Measurements from ENCODE around the gene MED31. TPM values are rescaled to one million over a fixed set of nuclear protein-coding genes. Genes with fewer than 3 reads are reported as not detected.

Gene MED31
- total and polyA plus RNA-seq, 2 of the 13 experiments (the other 11 are each of a cell fraction or from before 2014, with no cell fraction given) = 19.0 to 20.9 TPM

DNA sequence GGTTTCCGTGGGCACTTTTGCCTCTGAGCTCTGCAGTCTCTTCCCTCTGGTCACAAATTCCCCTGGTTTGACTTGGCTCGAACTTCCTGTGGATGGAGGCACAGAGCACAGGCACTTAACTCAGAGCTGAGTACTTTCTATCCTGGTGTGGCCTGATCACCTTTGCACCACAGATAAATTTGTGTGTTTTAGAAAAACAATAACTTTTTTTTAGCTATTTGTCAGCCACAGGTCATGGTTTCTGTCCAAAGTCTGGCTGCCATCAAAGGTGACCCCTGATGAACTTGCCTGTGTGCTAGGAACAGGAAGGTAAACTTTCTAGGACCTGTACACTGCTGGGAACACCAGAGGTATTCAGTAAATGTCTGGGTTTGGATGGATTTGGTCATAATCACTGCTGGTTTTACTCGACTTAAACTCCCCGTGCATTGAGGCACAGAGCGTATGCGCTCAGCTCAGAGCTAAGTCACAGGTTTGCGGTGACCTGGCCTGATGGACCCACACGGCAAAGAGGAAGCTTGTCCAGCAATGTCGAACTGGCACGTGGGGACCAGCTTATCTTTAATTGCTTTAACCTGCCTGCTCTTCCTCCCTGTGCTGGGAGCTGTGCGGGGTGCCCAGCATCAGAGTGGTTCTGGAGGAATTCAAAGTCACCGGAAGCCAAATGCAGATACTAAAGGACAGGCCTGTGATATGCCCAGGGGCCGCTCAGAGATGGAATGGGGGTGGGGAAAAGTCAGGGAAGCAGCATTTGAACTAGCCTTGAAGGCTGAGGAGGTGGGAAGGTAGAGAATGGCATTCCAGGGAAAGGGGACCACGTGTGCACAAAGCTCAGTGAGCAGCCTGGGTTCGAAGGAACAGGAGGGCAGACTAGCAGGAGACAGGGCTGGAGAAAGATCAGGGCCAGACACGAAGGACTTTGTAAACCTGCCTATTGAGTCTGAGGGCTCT lies 48.9 kb upstream of the MED31 start (continued):
- TF ChIP-seq, protein P1, sequence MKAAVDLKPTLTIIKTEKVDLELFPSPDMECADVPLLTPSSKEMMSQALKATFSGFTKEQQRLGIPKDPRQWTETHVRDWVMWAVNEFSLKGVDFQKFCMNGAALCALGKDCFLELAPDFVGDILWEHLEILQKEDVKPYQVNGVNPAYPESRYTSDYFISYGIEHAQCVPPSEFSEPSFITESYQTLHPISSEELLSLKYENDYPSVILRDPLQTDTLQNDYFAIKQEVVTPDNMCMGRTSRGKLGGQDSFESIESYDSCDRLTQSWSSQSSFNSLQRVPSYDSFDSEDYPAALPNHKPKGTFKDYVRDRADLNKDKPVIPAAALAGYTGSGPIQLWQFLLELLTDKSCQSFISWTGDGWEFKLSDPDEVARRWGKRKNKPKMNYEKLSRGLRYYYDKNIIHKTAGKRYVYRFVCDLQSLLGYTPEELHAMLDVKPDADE (CRISPR knock-in tag; IDR thresholded peaks at IDR 0.05) = no peak
- TF ChIP-seq CC2D1A (CRISPR knock-in tag; IDR thresholded peaks at IDR 0.05) (no peak), ZNF124 (CRISPR knock-in tag; IDR thresholded peaks at IDR 0.05) (peak; percentile 89), MAFF (IDR thresholded peaks at IDR 0.05; ENCODE audit: low read depth, low read length) (no peak), GABPB1 (CRISPR knock-in tag; IDR thresholded peaks at IDR 0.05) (peak; percentile 32), PAX8 (CRISPR knock-in tag; IDR thresholded peaks at IDR 0.05; ENCODE audit: borderline replicate concordance) (peak; percentile 69; the same call in 1 of the 2 replicates), MIER2 (CRISPR knock-in tag; IDR thresholded peaks at IDR 0.05) (no peak), HMGA1 (CRISPR knock-in tag; conservative IDR thresholded peaks at IDR 0.05) (no peak), RELA (CRISPR knock-in tag; IDR thresholded peaks at IDR 0.05) (no peak), ZNF670 (CRISPR knock-in tag; IDR thresholded peaks at IDR 0.05; ENCODE audit: borderline replicate concordance) (peak; percentile 98), JUND (CRISPR knock-in tag; IDR thresholded peaks at IDR 0.05) (peak; percentile 84; the same call in 1 of the 2 replicates), XBP1 (CRISPR knock-in tag; IDR thresholded peaks at IDR 0.05) (no peak), ZNF775 (CRISPR knock-in tag; IDR thresholded peaks at IDR 0.05; ENCODE audit: borderline replicate concordance) (0 out of 2 replicates have a peak, but pooled peaks have one; percentile 43)
- TF ChIP-seq, protein P2, sequence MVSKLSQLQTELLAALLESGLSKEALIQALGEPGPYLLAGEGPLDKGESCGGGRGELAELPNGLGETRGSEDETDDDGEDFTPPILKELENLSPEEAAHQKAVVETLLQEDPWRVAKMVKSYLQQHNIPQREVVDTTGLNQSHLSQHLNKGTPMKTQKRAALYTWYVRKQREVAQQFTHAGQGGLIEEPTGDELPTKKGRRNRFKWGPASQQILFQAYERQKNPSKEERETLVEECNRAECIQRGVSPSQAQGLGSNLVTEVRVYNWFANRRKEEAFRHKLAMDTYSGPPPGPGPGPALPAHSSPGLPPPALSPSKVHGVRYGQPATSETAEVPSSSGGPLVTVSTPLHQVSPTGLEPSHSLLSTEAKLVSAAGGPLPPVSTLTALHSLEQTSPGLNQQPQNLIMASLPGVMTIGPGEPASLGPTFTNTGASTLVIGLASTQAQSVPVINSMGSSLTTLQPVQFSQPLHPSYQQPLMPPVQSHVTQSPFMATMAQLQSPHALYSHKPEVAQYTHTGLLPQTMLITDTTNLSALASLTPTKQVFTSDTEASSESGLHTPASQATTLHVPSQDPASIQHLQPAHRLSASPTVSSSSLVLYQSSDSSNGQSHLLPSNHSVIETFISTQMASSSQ (IDR thresholded peaks at IDR 0.05; ENCODE audit: low read depth) = peak; percentile 82
- TF ChIP-seq, protein P2 (CRISPR knock-in tag; IDR thresholded peaks at IDR 0.05; ENCODE audit: borderline replicate concordance) = peak; percentile 94
- TF ChIP-seq, protein P3, sequence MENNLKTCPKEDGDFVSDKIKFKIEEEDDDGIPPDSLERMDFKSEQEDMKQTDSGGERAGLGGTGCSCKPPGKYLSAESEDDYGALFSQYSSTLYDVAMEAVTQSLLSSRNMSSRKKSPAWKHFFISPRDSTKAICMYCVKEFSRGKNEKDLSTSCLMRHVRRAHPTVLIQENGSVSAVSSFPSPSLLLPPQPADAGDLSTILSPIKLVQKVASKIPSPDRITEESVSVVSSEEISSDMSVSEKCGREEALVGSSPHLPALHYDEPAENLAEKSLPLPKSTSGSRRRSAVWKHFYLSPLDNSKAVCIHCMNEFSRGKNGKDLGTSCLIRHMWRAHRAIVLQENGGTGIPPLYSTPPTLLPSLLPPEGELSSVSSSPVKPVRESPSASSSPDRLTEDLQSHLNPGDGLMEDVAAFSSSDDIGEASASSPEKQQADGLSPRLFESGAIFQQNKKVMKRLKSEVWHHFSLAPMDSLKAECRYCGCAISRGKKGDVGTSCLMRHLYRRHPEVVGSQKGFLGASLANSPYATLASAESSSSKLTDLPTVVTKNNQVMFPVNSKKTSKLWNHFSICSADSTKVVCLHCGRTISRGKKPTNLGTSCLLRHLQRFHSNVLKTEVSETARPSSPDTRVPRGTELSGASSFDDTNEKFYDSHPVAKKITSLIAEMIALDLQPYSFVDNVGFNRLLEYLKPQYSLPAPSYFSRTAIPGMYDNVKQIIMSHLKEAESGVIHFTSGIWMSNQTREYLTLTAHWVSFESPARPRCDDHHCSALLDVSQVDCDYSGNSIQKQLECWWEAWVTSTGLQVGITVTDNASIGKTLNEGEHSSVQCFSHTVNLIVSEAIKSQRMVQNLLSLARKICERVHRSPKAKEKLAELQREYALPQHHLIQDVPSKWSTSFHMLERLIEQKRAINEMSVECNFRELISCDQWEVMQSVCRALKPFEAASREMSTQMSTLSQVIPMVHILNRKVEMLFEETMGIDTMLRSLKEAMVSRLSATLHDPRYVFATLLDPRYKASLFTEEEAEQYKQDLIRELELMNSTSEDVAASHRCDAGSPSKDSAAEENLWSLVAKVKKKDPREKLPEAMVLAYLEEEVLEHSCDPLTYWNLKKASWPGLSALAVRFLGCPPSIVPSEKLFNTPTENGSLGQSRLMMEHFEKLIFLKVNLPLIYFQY (CRISPR knock-in tag; IDR thresholded peaks at IDR 0.05; ENCODE audit: borderline replicate concordance) = peak; percentile 69; the same call in 1 of the 2 replicates
- TF ChIP-seq, protein P4, sequence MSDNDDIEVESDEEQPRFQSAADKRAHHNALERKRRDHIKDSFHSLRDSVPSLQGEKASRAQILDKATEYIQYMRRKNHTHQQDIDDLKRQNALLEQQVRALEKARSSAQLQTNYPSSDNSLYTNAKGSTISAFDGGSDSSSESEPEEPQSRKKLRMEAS (IDR thresholded peaks at IDR 0.05) = peak; percentile 90
- TF ChIP-seq, protein P5, sequence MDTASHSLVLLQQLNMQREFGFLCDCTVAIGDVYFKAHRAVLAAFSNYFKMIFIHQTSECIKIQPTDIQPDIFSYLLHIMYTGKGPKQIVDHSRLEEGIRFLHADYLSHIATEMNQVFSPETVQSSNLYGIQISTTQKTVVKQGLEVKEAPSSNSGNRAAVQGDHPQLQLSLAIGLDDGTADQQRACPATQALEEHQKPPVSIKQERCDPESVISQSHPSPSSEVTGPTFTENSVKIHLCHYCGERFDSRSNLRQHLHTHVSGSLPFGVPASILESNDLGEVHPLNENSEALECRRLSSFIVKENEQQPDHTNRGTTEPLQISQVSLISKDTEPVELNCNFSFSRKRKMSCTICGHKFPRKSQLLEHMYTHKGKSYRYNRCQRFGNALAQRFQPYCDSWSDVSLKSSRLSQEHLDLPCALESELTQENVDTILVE (CRISPR knock-in tag; IDR thresholded peaks at IDR 0.05) = peak; percentile 68; the same call in 1 of the 2 replicates

Measured in HepG2 (cell line).